TTC549 (cell line): Measurements from ENCODE around the gene DHX34.

Experiments
- FAIRE-seq: peaks from 2 replicates; lab custom pipeline; 2012; peaks lifted over from hg19 to GRCh38; lab: Jason Lieb, UNC

Gene DHX34

DNA sequence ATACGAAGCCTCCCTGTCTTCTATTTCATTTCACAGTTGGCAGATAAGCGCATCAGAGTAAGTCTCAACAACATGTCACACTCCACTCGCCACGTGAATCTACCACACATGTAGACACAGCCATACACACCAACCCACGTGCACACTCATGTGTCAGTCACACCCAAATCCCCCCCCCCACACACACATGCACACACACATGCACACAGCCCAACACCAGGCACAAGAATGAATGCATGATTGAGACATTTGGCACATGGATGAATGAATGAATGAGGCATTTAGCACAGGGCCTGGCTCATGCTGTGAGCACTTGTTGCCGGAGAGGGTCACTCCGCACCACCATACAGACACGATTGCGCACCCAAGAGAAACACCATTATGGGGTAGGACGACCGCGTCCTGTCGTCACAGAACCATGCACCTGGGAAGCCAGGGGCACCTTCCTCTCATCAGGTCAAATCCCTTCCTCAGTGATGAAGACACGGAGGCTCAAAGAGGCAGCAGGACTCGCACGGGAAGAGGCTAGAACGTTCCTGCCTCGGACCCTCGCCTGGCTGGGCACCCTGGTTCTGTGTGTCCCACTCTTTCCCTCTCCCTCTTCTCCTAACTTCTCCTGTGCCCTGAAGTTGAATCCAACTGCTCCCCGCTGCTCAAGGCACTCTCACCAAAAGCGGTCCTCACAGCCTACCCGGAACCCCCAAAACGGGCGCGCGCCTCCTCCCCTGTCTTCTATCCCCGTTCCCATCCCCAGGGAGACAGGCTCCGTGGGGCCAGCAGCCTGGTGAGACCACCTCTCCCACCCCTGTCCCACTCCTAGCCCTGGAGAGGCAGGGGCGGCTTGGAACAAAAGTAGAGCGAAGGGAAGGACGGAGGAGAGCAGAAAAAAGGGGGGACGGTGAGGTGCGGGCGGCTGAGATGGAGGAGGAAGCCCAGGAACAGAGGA lies 68.9 kb downstream of the DHX34 start:
- FAIRE-seq: no peak

DNA sequence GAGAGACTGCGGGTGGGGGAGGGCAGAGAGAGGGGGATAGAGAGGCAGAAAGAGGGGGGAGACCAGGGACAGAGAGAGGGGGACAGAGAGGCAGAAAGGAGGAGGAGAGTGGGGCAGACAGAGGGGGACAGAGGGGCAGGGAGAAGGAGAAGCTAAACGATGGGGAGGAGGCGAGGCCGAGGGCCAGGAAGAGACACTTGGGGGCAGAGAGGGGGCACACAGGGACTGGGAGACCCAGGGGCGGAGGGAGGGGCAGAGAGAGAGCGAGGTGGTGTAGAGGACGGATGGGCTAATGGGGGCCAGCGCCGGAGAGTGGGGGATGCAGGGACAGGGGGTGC lies 69.5 kb downstream of the DHX34 start:
- FAIRE-seq: no peak

DNA sequence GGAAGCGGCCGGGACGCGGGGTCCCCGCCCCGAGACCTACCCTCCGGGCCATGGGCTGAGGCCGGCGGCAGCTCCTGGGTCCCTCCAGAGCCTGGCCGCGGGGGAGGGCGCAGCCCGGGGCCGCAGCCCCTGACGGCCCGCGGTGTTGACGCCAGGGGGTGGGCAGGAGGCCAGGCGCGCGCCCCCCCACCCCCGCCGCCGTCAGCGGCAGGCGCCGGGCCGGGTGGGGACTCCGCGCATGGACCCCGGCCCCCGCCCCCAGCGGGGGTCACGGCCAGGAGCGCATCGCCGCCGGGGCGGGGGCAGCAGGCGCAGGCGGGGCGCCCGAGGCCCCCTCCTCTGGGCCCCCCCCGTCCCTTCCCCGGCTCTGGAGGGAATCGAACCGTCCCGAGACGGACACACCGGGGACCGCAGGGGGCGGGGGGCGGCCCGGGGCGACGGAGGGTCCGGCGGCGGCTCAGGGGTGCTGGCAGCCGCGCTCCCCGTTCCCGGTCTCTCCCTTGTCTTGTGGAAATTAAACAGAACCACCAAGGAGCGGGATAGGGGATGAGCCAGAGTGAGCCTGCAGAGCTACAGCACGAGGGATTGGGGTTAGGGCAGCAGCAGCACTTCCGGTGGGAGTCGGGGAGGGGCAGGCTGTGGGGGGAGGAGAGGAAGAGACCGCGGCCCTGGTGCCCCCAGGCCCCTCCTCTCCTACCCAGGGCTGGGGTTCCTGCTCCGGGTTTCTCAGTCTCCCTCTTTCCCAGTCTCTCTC lies 70.1 kb downstream of the DHX34 start, which contains the start of gene MEIS3:
Gene MEIS3 (minus strand): TSS at position 498 of the 754 bp plus-strand sequence. CDS start 446 bp downstream, at position 52.
- no peak for FAIRE-seq

DNA sequence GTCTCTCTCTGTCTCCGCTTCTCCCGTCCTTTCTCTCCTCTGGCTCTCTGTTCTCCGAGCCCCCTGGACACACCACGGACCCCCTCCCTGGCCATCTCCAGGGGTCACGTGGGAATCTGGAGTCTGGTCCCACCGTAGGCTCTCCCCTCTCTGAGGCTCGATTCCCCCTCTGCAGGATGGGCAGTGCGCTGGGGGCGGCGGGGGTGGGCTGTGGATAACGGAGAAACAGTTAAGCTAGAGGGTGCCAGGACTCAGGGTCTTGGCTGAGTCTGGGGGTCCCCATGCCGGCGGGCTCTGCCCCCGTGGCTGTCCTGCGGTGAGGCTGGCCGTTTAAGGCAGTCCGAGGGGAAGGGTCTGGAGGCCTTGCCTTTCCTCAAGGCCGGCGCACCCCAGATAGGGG lies 70.7 kb downstream of the DHX34 start:
- no peak for FAIRE-seq

DNA sequence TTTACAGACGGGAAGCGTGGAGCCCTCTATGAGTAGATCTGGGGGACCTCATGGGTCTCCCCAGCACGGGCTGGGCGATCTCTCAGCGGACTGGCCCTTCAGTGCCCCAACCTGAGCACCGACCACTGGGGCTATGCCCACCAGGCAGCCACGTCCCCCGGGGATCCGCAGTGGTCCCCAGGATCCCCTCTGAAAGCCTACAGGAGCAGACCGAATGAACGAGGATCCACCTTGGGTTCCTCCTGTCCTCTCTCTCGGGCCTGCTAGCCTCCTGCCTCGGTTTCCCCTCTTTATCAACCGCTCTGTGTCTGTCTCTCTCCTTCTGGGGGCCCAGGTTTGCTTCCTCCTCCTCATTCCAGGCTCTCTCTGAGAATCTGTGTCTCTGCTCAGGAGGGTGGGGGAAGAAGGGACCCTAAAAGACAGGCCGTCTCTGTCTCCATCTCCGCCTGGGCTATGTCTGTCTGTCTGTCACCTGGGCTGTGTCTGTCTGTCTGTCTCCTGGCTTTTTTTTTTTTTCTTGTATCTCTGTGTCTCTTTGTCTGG lies 72.2 kb downstream of the DHX34 start:
- no peak for FAIRE-seq

DNA sequence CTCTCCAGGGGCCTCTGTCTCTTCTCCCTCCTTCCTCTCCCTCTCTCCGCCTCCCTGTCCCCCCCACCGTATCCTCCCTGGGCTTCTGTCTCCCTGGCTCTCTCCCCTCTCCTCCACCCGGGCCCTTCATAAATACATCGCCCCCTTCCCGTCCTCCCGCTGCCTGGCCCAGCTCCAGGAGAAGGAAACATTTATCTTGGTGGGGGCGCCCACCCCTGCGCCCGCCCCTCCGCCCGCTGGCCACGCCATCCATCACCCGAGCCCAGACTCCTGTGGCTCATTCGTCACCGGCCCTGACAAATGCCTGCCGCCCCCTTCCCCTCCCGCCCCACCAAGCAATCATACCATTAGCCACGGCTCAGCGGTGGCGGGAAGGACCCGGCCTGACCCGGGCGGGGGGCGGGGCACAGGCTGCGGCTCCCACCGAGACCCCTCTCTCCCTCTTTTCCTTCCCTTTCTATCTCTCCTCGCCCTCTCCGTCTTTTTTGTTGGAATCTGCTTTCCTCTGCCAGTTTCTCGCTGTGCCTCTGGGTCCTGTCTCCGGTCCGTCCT lies 72.8 kb downstream of the DHX34 start:
- FAIRE-seq: no peak

DNA sequence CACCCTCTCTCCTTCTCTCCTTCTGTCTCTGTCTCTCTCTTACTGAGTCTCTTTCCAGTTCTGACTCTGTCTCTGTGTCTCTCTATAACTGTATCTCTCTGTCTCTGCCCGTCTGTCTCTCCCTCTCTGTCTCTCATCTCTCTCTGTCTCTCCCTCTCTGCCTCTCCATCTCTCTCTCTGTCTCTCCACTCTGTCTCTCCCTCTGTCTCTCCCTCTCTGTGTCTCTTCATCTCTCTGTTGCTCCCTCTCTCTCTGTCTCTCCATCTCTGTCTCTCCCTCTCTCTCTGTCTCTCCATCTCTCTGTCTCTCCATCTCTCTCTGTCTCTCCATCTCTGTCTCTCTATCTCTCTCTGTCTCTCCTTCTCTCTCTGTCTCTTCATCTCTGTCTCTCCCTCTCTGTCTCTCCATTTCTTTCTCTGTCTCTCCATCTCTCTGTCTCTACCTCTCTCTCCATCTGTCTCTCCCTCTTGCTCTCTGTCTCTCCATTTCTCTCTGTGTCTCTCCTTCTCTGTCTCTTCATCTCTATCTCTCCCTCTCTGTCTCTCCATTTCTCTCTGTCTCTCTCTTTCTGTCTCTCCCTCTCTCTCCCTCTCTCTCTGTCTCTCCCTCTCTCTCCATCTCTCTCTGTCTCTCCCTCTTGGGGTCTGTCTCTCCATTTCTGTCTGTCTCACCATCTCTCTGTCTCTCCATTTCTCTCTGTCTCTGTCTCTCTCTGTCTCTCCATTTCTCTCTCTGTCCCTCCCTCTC lies 73.5 kb downstream of the DHX34 start:
- FAIRE-seq: no peak

DNA sequence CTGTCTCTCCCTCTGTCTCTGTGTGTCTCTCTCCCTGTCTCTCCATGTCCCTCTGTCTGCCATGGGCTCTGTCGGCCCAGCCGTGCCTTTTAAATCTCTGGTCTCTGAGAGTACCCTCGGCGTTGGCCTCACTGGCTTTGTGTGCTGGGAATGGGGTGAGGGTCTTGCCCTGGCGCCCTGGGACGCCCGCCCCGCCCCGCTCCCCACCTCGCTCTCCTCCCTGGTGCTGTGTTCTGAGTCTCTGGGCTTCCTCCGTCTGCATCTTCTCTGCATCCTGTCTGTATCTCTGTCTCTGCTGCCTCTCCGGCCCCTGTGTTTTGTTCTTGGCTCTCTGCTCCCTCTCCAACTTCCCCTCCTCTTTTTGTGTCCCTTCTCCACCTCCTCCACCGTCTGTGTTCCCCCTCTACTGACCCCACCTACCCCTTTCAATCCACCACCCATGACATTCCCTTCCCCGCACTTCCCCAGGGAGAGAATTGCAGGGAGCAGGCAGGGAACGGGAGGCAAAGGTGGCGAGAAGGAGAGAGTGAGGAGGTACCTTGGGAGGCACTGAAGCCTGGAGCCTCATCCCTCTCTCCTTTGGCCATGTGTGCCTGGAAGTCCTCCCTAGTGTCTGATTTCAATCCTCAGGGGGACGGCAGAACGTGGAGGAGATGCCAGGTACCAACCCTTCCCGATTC lies 74.2 kb downstream of the DHX34 start:
- no peak for FAIRE-seq

DNA sequence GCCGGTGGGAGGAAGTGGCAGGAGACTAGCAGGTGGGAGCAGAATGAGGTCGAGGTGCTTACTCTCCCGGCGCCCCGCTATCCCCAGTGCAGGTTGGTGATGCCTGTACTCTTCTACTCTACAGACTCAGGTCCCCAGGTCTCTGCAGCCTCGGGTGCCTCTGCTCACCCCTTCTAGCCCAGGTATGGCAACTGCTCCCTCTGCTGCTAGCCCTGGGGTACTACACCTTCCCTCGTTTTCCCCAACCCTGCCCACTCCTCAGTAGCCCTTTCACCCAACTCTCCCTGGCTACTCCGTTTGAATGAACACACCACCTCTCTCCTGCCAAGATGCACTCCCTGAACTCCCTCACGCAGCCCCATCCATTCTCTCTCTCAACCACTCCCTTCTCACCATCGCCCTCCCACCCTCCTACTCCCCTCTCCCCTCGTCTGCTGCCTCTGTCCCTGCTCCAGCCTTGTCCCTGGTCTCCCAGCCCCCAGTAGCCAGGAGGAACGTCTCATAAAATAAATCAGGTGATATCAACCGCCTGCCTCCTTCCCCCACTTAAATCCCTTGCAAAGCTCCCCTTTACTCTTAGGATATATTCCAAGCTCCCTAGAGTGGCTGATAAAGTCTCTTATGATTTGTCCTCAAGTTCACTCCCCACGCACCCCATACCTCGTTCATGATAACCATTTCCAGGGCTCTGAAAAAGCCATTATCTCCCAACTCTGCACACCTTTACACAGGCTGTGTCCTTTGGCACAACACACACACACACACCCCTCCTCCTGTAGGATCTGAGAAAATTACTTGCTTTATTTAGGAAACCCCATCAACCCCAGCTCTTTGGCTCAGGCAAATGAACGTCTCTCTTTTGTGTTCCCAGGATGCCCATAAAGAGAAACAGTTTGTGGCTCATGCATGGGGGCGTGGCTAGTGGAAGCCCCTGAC lies 78.4 kb downstream of the DHX34 start:
- no peak for FAIRE-seq

DNA sequence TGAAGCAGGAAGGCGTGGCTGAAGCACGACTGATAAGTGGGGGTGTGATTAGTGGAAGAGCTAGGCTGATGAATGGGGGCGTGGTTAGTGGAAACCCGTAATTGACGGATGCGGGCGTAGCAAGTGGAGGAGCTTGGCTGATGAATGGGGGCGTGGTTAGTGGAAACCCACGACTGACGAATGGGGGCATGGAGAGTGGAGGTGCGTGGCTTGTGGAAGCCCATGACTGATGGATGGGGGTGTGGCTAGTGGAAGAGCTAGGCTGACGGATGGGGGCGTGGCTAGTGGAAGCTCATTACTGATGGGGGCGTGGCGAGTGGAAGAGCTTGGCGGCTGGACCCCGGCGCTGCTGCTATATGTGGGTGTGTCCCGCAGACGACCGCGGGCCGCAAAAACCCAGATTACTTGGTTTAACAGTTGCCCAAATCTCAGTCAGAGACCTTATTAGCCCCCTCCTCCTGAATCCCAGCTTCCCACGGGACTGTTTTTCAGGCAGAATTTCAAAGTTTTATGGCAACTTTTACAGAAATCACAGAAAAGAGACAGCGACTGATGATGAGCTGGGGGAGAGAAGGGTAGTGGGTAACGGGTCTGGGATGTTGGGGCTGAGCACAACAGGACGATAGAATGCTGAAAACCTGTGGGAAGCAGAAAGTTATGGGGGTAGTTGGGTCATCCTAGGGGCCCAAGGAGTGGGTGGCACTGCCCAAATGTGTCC lies 79.2 kb downstream of the DHX34 start:
- peak; percentile 98 for FAIRE-seq

DNA sequence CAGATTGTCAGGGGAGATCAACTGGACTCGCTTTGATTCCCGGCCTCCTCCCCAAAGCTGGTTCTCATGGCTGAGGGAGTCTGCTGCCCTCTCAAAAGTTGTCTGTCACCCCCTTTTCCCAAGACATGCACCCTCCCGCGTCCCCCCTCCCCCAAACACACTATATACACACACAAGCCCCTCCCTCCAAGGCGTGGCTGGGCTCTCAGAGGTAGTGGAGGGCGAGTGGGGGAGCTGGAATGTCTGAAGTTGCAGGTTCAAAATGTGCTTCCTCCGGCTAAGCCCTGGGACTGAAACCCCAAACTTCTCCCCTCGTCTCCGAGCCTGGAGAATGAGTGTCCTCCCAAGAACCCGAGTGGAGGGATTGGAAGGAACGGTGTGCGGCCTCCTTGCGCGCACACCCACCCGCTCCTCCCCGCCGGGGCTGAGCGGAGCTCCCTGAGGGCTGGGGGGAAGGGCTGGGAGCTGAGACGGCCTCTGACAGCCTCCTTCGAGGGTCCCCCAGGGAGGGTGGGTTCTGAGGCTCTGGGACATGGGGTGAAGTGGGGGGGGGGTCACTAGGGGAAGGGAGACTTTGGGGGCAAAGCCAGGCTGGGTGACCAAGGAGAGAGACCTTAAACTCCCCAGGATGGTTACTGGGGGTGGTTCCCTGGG lies 80.2 kb downstream of the DHX34 start:
- no peak for FAIRE-seq

DNA sequence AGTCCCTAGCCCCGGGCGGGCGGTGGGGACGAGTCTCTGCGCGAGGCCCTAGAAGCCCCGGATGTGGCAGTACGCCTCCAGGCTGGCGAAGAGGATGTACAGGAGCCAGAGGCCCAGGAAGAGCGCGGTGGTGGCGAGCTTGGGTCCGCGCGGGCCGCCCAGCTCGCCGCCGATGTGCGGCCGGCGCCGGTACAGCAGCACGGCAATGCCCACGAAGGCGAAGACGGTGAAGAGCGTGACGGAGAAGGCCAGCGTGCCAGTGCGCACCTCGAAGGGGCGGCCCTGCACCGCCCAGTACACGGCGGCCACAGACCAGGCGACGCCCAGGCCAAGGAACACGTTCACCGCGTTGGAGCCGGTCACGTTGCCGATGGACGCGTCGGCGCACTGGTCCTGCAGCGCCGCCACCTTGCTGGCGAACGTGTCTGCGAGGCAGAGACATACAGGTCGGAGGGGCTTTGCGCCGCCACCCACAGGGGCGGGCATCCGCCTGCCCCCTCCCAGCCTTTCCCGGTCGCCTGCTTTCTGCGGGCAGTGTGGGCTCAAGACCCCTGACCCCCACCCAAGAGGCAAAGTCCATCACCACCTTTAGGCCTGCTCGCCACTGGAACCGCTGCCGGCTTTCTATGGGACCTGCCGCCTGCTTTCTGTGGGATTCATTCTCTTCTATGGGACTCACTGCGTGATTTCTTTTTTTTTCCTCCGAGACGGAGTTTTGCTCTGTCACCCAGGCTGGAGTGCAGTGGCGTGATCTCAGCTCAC lies 81.1 kb downstream of the DHX34 start:
- no peak for FAIRE-seq

DNA sequence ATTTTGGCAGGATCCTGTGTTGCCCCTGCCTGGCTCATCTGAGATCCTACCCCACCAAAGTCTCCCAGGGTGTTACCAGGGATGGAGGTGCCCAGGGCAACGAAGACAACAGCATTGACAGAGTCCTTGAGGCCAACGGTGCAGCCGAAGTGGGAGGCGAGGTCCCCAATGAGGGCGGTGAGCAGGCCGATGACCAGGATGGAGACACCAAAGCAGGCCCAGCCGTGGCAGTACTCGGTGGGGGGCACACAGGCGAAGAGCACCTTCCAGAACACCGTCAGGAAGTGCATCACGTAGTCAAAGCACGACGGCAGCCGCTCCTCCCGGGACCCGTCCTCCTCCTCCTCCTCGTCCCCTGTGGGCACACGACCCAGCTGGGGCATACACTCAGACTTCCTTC lies 83.0 kb downstream of the DHX34 start:
- FAIRE-seq: no peak
